Iris pigment epithelial cell (primary cell): Measurements from ENCODE around the gene F13A1.

ENCODE experiments used
- DNase-seq: peaks from one replicate; pipeline ENCODE4 v3.0.0-alpha.2; 2011; ENCODE audit warnings: low read depth

The F13A1 gene

DNA sequence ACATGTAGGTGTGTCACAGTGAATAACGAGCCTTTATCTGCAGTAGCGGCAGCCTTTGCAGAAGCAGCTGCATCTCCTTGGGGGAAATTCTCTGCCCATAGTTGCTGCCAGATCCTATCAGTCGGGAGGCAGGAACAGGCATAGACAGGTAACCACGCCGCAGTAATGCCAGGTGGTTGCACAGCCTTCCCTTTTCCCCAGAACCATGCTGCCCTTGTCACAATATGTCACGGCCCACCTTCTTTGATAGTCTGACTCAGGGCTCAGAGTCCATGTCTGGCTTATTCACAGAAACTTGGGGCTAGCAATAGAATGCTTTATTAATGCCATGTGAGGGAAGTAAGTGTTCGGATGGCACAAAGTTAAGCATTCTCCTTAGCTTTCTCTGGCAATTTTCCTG lies 76.6 kb downstream of the F13A1 start:
- DNase-seq, result no peak

GRCh38 chr6:6239598-6240581 lies 80.6 kb downstream of the F13A1 start:
- DNase-seq, result no peak

- no peak for DNase-seq
These were observed 83.6 kb downstream of the F13A1 start for GRCh38 chr6:6236730-6237469.

DNA sequence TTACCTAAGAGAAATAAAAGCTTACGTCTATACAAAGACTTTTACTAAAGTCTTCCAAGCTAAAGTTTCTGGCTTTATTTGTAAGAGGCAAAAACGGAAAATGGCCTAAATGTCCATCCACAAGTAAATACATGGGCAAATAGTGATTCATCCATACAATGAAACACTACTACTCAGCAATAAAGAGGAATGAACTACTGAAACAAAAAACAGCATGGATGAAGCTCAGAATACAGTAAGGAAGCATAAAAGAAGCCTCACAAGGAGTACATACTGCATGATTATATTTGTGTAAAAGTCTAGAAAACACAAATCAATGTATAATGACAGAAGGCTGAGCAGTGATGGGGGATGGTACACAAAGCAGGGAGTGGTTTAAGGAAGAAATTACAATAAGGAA lies 84.7 kb downstream of the F13A1 start:
- DNase-seq, result no peak

DNA sequence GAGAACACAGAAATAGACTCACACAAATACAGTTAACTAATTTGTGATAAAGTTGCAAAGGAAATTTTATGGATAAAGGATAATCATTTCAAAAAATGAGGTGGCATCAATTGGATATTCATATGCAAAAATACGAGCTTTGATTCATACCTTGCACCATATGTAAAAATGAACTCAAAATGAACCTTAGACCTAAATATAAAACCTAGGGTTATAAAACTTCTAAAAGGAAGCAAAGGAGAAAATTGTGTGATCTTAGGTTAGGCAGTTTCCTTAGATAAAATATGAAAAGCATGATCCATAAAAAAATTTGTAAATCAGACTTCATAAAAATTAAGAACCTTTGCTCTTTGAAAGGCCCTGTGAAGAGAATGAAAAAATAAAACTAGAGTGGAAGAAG lies 85.5 kb downstream of the F13A1 start:
- no peak for DNase-seq

DNA sequence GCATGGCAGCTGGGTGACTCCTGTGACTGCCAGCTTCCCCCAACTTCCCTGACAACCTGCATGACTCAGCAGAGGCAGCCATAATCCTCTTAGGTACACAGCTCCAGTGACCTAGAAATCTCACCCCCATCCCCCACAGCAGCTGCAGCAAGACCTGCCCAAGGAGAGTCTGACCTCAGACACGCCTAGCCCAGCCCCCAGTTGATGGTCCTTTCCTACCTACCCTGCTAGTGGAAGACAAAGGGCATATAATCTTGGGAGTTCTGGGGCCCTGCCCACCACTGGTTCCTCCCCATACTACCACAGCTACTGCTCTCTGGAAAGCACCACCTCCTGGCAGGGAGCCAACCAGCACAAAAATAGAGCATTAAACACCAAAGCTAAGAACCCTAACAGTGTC lies 90.2 kb downstream of the F13A1 start:
- no peak for DNase-seq

DNA sequence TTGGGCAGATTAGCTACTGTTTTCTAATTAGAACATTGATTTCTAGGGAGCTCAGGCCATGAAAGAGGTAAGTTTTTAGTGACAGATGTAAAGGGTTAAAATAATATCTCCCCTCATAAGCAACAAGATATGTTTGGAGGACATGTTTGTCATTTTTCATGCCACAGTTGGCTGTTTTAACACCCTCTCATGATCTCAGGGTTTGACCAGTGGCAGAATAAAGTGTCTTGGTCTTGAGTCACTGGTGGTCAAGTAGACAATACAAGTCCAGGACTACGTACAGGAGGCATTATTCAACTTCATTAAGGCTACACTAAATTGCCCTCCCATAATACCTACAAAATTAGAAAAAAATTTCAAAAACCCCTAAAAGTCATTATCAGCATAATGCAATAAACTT lies 92.6 kb downstream of the F13A1 start:
- no peak for DNase-seq

DNA sequence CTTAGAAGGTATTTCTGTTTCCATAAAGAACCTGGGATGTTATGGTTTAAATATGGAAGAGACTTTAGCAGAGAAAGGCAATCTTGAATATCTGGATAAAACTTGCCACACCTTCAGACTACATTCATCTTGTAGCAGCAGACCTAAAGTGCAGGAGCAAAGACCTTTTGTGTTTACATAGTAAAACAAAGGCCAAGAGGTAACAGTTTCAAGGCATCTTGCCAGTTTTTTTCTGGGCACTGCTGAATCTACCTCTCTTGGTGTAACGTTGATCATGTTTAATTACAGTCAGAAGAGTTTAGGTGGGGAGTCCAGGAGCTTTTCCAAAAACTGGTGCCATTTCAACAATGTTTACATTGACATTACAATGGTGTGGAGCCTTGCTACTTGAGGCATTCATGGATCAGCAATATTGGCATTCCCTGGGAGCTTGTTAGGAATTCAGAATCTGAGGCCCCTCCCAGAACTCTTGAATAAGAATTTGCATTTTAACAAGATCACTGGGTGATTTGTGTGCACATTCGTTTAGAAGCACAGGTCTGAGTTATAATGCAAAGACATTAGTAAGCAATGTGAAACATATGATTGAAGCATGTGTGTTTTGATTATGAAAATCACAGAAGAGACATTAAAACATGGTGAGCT lies 94.5 kb downstream of the F13A1 start:
- DNase-seq, result no peak

DNA sequence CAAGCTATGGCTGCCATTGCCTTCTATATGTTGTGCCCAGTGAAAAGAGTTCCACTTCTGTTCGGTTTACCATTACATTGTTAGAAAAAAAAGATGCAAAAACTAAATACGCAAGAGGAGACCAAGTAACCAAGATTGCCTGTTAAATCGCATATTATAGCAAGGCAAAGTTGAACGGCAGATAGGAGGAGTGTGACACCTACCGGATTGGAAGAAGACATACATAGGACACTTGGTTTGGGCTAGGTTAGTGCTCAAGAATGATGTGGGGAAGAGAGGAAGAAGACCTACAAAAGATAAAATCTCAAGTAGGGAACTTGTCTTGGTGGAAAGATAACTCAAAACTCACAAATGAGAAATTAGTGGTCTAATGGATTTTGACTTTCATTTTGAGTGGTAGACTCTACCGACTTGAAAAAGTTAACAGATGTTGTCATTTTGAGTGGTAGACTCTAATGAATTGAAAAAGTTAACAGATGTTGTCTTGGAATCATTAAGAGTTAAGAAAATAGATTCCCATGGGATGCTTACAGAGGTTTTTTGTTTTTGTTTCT lies 95.5 kb downstream of the F13A1 start:
- DNase-seq, result no peak

DNA sequence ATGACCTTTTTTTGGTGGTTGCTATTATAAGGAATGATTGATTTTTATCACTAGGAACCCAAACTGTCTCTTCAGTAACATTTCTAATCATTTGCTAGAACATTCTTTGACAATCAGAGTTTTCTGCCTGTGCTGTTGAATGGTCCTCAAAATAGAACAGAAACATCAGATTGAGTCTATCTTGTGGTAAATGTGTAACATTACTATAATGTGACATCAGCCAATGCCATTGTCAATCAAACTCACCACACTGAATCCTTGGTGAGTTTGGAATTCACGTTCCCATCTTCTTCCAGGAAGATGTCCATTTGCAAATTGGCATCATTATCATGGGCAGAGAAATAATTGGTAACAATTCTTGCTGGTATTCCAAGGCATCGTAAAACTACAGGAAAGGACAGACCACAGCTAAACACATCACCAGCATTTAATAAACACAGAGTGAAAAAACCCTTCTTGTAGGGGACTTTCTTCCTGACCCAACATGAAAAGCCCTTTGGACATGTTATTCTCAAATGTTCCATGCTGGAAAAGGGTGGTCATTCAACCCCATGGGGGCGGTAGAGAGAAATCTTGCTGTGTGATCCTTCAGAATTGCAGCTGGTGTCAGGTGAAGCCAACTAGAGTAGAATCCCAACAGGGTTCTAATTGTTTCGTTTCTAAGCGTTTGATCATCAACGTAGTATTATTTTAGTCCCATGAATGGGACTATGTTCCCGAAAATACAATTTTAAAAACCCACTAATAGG lies 98.5 kb downstream of the F13A1 start:
- DNase-seq, result no peak

GRCh38 chr6:6220718-6221117 lies 99.7 kb downstream of the F13A1 start:
- no peak for DNase-seq

DNA sequence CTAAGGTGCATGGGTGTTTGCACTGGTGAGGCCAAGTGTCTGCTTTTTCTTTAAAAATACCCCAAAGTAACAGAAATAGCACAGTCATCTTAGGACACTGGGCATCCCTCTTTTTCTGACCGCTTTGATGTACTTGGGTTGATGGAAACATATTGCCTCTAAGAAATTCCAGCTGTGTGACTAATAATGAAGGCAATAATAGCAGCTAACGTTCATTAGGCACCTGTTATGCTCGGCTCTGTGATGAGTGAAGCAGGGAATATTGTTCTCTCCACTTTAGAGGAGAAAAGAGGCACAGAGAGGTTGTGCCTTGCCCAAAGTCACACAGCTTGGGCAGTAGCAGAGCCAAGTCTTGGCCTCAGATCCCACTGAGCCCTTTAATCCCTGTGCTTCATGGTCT lies 100.7 kb downstream of the F13A1 start:
- DNase-seq, result no peak

- peak; percentile 3 for DNase-seq
These were observed 101.7 kb downstream of the F13A1 start for GRCh38 chr6:6218759-6219085.

GRCh38 chr6:6217855-6218758 lies 102.4 kb downstream of the F13A1 start:
- DNase-seq, result no peak

- DNase-seq, result no peak
These were observed 109.5 kb downstream of the F13A1 start for GRCh38 chr6:6210994-6211393.

GRCh38 chr6:6202886-6203285 lies 117.6 kb downstream of the F13A1 start:
- DNase-seq, result no peak

DNA sequence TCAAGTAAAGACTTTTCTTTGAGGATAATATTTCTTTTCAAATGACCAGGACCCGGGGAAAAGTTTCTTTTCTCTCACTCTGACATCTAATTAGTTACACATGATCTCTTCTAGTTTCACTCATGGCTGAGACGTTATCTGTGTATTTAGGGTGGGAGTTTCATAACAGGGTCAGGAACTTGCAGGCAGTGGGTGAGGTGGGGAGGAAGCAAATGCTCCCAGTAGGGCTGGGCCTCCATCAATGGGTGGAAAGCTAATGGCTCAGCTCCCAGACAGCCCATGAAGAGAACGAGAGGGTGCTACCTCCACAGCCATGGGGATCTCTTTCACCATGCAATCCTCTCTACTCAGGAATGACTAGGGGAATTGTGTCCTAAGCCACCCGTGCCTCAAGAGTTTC lies 119.3 kb downstream of the F13A1 start:
- no peak for DNase-seq

GRCh38 chr6:6199678-6200077 lies 120.8 kb downstream of the F13A1 start:
- DNase-seq, result no peak

GRCh38 chr6:6196762-6197161 lies 123.7 kb downstream of the F13A1 start:
- no peak for DNase-seq

DNA sequence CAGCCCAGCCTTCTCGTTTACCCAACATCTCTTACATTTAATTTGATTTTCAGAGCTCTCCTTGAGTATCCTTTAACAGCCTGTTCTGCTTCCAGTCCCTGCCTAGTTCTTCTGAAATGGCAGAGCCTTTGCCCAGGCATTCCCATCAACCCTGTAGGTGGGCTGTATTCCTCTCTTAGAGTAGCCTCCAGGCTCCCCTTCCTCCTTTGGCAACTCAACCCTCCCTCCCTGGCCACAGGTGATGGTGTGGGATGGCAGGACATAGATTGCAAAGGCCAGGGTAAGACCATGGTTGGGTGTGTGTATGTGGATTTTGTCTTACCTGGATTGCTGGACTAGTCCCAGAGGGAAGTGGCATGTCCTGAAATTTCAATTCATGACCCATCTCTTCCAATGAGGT lies 125.4 kb downstream of the F13A1 start:
- no peak for DNase-seq

DNA sequence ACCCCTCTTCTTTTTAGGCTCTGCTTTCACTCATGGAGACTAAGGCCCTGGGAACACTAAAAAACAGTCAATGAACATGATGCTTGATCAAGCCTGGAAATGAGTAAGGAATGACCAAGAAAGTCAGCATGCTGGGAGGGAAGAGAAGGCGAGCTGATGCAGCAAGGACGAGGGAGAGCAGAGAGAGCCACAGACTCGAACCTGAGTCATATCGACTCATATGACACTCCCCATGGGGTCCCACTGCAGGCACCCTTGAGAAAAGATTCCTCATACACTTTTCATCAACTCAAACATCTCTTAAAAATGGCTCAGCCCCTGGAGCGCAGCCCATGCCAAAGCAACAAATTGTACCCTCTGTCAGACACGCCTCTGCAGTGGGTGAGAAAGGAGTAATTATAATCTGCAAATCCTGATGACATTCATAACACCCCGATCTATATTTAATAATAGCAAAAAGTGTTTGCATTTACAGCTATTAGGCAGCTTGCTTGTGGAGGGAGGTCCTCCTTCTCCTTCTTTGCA lies 127.2 kb downstream of the F13A1 start:
- no peak for DNase-seq
